Germinal center (tissue), 1 donor: Measurements from ENCODE around the gene FKBP5.
"Not testable (repeated sequence)": the region's sequence is repeated elsewhere in the genome, so short reads cannot be mapped to it uniquely, and the experiment has no call there.

ENCODE experiments used
- DNase-seq: peaks from one replicate; pipeline ENCODE4 v3.0.0; 2012; ENCODE audit warnings: mixed read lengths, low spot score

Gene FKBP5

DNA sequence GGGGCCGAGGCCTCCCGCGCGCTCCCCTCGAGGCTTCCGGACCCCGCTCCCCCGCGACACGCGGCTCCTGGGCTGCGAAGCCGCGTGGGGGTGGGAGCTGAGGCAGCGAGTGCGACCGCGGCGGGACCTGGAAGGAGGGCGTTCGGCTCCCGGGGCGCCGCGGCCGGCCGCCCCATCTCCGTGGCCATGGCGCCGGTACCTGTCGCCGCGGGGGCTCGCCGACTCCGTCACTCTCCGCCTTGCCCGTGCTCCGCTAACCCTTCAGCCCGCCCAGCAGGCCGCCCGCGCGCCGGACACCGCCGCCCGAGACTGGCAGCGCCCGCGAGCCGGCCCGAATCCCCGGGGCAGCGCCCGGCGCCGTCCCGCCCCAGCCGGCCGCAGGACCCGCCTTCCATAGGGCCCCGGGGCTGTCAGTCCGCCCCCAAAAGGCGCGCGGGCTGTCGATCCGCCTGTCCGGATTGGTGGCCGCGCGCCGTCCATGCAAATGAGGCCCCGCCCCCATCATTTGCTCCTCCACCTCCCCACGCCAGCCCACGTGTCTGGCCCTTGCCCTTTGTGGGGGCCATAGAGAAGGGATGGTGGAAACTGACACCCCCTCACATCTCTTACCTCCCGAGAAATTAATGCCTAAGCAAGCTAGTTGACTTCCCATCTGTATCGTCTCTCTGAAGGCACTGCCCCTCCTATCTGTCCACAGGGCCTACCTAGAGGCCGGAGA is at the start of gene FKBP5:
Gene FKBP5 (minus strand): TSS at position 311 of the 718 bp plus-strand sequence. CDS start 46,091 bp downstream, outside the sequence.
- DNase-seq: peak; percentile 96

DNA sequence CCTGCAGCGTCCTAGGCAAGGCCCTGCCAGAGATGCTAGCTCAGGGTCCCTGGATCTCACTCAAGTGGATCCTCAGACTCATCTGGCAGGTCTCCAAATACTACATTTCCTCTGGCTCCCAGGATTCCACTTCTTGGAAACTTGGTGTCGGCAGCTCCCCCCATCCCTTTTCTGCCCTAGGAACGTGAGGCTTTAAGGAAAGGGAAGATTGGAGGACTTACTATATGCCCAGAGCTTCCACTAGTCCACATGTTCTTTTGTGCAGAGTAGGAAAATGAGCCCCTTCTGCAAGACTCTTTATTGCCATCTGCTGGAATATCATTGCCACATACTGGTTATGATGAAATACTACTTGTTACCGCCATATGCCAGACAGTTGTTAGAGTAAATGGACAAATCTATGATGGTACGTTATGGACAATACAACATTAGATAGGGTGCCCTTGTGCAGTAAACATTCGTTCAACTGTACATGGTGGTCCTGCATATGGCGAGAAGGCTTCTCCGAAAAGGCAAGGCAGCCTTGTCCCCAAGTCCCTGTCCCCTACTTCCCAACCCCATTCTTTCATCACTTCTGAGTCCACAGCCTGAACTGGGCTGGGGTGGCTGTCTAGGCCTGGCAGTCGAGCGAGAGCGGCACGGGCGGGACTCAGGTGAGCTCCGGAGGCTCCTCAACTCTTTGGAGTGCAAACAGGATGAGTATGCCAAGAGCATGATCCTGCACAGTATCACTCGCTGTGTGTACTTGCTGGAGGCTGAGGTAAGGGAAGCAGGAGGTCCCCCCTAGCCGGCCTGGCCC is 48.9 kb upstream of the FKBP5 start:
- peak; percentile 80 for DNase-seq

DNA sequence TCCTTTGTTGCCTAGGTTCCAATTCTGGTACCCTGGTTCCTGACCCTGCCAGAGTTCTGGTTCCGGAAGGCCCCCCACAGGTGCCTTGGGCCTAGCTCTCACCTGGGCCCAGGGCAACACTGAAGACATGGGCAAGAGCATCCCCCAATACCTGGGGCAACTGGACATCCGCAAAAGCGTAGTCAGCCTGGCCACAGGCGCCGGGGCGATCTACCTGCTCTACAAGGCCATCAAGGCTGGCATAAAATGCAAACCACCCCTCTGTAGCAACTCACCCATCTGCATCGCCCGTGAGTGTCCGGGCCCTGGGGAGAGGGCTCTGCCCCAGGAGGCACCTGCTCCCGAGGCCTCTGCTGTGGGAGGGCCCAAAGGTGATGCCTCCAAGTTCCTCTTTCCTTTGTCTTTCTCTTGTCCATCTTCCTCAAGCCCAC is 48.3 kb upstream of the FKBP5 start, which contains the start of gene ARMC12:
Gene ARMC12 (plus strand): TSS at position 51 of the 431 bp plus-strand sequence. CDS start 77 bp downstream, at position 128.
- DNase-seq: no peak

DNA sequence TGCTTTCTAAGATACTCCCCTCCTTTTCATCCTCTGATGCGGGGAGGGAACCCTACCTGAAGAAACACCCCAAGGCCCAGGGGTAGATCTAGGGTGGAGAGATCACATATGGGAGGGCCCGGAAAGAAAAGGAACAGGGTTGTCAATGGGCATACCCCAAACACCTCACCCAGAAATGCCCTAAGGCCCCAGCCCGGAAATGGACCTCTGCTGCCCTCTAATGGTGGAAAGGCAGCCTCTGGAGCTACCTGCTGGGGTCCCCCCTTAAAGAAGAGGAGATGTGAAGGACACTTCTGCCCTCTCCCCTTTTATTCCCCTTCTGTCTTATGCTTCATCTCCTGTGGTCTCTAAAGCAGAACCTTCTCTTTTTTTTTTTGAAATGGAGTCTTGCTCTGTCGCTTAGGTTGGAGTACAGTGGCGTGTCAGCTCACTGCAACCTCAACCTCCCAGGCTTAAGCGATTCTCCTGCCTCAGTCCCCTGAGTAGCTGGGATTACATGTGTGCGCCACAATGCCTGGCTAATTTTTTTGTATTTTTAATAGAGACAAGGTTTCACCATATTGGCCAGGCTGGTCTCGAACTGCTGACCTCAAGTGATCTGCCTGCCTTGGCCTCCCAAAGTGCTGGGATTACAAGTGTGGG is 47.7 kb upstream of the FKBP5 start:
- DNase-seq: peak; percentile 83

DNA sequence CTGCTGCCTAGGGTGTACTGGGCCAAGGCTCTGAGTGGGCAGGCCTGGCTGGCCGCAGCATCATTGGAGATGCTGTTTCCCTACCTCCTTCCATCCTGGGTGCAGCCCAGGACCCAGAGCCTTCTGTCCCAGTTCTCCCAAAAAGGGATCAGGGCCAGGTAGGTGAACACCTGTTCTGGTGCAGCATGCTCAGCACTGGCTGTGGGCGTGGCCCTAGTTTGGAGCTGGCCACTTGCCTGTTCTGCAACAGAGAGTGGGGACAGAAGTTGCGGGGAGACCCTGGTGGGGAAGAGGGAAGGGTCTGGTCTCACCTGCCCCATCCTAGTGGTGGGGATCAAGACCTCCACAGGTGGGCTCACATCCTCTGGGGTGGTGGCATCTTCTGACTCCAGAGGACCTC is 46.7 kb upstream of the FKBP5 start:
- DNase-seq: no peak

DNA sequence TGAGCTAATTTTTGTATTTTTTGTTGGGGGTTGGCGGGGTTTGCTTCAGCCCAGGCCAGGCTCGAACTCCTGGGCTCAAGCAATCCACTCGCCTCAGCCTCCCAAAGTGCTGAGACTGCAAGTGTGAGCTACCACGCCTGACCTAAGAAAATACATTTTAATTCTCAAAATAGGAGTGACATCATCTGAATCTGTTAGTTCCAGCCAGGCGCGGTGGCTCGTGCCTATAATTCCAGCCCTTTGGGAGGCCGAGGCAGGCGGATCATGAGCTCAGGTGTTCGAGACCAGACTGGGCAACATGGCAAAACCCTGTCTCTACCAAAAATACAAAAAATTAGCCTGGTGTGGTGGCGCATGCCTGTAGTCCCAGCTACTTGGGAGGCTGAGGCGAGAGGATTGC is 45.6 kb upstream of the FKBP5 start:
- not testable (repeated sequence) for DNase-seq

DNA sequence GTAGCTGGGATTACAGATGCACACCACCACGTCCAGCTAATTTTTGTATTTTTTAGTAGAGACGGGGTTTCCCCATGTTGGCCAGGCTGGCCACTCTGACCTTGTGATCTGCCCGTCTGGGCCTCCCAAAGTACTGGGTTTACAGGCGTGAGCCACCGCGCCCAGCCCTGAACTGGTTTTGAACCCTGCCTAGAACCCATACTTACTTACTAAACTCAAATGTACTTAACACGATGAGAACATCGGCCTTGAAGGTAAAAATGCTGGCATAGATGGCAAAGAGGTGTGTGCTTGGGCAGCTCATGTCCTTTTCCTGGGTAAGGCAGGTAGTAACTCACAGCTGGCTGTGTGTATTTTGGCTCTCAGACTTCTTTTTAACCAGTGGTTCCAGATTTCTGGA is 44.9 kb upstream of the FKBP5 start:
- no peak for DNase-seq

DNA sequence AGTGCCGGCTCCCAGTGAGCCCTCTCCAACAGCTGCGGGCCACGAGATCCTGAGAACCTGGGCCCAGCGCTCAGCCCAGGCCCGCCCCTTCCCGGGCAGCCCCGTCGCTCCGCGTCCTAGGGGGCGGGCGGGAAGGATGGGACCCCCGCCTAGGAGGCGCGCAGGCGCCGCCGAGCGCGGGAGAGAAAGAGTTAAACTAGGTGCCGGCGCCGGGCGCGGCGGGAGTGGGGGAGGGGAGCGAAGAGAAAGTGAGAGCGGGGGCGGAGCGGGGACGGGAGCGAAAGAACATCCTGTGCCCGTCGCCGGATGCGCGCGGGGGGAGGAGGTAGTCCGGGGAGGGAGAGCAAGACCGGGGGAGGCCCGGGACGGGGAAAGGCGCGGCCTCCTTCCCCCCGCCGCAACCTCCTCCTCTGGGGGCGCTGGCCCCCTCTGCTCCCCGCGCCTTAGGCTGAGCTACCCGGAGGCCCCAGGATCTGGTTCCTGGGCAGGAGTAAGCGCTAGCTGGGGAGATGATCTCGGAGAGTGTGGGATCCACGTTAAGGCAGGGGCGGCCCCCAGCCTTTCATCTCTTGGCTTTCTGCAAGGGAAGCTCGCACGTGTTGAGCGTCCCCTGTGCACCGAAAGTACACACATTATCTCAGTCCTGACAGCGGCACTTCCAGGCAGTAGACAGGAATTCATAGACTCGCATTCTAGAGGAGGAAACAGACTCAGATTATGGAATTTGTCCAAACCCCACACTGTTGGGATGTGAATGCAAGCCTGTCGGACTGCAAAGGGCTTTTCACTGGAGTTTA is 43.2 kb upstream of the FKBP5 start:
- peak; percentile 94 for DNase-seq

DNA sequence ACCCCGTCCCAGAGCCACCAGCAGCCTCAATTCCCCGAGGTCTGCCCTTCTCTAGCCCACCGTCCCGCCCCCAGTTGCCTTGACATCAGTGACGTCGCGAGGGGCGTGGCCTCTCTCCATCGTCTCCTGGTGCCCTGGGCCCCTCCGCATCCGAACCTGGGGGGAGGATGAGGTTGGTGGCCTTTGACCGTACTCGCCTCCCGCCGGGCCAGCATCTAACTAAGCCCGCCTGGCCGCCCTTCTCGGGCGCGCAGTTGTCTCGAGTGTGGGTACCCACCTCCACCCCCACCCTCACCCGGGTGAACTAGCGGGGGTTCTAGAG is 42.7 kb upstream of the FKBP5 start:
- DNase-seq: peak; percentile 93

DNA sequence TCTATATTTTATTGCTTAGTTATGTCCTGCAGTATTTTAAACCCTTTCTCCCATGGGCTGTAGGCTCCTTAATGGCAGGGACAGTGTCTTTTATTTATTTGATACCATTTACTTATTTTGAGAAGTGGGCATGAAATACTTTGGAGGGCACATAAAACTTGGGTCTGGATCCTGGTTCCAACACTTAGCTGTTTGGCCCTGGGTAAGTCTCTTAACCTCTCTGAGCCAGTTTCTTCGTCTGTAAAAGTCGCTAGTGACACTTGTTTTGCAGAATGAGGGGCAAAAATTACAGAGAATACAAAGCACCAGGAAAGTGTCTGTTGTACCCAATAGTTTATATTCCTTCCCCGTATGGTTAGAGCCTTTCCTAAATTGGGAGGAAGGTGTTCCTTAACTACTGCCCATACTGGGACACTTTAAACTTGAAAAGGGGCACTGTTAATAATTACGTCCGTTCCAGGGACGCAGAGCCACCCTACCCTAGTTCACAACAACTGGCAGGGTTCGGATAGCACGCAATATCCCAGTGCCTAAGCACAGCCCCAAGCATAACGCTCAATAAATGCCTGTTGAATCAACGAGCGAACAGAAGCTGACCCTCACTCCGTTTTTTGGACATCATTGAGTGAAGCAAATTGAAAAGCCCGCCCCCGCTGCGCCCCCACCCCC is 42.2 kb upstream of the FKBP5 start:
- DNase-seq: no peak

DNA sequence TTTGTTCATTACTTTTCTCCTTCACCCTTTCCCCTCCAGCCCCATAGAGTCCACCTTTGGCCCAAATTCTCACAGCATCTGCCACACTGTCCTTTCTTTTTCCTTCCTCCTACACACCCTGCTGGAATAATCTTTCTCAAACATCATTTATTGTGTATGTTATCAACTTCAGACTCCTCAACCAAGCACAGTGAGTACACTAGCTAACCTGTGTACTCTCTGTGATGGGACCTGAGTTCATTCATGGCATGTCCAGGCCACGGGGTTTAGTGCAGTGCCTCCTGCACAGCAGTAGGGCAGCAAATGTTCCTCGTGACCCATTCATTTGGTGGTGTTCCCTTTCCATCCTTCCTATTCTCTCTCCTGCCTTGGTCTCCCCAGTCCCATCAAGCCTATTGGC is 41.0 kb upstream of the FKBP5 start:
- no peak for DNase-seq

DNA sequence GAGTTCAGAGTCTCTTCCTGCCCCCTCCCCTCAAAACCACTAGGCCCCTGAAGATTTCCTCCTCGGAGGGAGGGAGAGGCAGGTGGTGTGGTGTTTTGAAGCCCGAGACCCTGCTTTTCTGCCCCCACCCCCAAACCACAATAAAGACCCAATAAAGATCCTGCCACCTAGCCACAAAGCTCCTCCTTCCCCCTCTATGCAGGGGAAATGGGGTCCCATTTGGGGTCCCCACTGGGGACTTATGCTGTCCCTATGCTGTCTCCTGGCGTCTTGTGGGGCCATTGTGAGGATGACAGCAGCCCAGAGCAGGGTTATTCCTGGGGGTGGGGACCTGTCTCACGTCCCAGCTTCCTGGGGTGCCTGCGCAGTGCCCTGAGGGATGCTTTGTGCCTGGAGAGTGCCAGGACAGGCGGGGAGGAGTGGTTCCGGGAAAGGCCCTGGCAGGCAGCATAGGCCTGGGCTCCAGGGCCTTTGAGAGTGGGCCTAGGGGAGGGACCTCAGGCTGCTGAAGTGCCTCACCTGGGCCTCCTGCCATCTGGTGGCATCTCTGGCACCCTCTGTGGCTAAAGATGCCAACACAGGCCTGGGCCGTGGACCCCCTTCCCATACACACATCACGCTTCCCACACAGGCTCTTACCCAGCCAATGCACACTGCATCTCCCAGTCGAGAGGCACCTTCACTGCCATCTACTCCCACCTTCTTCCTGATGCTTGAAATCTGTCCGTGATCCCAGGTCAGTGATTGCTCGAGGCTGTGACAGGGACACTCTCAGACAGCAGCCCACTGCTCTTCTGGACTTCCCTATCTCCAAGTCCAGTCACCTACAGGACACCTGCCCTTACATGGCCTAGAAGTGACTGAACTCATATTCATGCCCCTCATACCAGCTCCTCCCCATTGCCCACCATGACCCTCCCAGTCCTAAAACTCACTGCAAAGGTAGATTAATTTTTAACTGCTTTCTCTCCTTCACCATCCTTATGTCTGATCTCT is 40.3 kb upstream of the FKBP5 start:
- peak; percentile 50 for DNase-seq

DNA sequence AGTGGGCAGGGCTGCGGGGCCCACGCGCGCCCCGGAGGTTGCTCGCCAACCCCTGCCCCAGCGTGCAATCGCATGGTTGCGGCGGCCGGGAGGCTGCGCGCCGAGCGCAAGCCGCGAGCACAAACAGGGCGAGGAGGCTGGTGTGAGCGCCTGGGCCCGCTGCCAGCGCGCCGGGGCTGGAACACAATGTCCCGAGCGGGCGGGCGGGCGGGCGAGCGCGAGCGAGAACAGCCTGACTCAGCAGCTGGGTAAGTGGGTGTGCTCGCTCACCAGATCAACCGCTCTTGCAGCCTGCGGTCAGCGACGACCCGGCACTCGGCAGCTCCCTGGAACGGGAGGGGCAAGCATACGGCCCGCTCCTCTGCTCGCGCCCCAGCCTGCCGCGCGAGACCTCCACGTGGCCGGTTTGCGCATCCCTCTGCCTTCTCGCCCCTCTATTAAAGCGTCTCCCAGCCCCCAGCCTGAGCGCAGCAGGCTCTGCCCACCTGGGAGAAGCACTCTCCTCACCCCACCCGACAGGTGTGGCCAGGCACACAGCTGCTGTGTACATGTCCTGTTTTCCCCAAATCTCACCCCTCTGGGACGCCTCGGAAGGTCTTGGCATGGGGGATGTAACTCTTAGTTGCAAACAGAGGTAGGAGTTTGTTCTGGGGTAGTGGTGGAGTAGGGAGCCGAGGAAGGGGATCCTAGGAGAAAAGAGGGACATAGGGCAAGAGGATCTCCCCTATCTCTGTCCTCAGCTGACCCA is 39.4 kb upstream of the FKBP5 start:
- peak; percentile 86 for DNase-seq

DNA sequence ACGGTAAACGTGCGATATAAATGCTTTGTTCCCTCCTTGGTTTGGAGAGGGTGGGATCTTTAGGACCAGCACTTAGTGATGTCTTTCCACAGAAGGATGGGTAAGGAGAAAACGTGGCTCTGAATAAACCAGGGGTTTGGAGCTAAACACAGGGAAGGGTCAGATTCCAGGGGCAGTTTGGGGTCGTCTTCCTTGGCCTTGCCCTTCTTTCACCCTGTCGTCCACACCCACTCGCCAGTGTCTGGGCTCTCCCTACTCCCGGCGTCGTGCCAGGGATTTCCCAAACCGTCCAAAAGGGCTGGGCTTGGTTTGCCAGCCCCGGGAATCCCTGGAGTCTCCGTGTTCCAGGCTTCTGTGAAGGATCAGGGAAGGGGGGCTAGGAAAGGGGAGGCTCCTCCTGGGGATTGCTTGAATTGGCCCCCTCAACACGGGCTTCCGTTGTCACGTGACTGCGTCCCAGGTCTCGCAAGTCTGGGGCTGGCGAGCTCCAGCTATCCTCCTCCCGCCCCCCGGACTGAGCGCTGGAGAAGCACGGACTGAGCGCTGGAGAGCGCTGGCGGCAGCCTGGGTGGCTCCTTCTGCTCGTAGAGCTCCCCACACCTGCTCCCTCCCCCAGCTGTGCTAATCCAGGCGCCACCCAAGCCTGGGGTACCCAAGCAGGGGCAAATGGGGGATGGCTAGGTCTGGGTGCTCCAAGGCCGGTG is 38.7 kb upstream of the FKBP5 start:
- DNase-seq: peak; percentile 57

DNA sequence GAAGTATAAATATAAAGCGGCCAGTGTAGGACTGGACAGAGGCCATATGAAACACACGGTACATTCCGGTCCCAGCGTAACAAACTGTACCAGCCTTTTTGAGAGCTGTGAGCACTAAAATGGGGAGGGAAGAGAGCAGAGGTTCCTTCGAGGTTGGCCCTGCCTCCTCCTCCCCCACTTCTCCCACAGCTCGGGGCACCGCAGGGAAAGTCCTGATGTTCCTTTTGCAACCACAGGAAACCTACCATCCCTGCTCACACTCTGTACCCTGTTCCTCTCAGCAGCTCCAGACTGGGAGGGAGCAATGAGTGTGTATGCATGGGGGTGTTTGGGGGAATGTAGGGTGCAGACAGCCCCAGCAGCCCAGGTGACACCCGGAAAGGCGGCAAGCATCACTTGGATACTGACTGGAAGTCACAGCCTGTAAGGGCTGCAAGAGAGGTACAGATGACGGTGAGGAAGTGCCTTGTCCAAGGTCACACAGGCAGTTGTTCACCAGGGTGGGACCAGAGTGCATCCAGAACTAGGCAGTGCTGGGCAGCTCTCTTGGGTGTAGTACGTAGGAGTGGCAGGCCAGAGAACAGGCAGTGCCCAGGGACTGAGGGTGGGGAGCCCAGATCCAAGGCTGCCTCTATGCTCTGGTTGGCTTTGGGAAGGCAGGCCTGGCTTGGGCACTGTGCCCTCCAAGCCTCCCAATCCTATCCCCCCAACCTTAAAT is 37.2 kb upstream of the FKBP5 start:
- no peak for DNase-seq

DNA sequence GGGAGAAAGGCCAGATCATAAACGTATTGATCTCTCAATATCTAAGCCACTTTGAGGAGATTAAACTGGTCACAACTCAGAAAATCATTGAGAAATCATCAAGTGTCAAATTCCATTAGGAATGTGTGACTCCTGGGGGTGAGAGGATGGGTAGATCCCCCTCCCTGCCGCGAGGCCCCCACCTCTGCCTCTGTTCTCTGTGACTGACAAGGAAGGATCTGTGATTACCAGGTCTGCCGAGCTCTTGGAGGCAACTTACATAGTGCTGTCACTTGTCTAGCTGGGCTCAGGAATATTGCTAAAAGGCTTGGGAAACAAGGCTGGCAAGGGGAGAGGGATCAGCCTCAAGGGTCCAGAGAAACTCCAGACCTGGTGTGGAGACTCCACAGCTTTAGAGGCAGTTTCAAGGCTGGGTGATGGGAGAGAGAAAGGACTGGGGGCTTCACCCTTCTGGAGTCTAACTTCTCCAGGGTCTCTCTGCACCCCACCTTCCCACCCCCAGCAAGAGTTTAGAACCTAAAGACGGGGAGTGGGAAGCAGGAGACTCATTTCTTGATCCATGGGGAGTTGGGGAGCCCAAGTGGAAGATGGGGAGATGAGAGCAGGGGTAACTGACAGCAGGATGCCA is 36.5 kb upstream of the FKBP5 start:
- DNase-seq: no peak

DNA sequence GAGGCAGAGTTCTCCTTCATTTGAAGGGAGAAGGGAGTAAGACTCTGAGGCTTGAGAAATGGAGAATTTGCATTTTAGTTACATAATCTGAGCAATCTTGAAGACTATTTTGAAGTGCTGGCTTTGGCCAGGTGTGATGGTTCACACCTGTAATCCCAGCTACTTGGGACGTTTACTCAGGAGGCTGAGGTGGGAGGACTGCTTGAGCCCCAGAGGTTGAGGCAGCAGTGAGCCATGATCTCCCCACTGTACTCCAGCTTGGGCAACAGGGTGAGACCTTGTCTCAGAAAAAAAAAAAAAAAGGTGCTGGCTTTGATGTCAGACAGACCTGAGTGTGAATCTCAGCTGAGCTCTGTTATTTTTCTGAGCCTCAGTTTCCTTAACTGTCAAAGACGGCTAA is 35.8 kb upstream of the FKBP5 start:
- DNase-seq: no peak

DNA sequence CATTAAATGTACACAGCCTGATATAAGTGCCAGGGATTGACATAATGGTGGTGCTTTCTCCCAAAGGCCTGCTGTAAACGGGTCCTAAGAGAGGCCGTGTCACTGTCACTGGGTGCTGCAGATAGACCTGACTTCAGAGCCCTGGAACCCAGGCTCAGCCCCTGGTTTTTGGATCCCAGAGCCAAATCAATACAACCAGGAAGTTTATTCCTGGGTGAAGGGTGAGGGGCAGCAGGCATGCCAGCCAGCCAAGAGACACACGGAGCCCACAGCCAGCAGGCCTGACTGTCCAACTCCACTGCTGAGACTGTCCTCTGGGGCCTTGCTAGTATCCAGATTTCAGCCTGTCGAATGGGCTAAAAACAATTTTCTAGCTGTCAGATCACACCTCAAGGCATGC is 35.3 kb upstream of the FKBP5 start:
- no peak for DNase-seq
